Hepatocyte (in vitro differentiated cells): ENCODE results near the gene KSR2. TPM values are rescaled to one million over a fixed set of nuclear protein-coding genes. Genes with fewer than 3 reads are reported as not detected.

Experiments
- DNase-seq: peaks from one replicate; pipeline ENCODE4 v3.0.0-alpha.2; 2016; ENCODE audit warnings: low spot score
- H2AFZ ChIP-seq: fragments of 200-600 bp; sonication (generic); 2 replicates; pipeline ENCODE4 v1.6.0; 2016; ENCODE audit warnings: antibody characterized with exemption, mild to moderate bottlenecking
- H3K27ac ChIP-seq: fragments of 200-600 bp; sonication (generic); 2 replicates; pipeline ENCODE4 v1.5.1; 2016; ENCODE audit warnings: mild to moderate bottlenecking
- H3K27me3 ChIP-seq: fragments of 200-600 bp; sonication (generic); 2 replicates; pipeline ENCODE4 v1.6.1; 2016
- H3K36me3 ChIP-seq: fragments of 200-600 bp; sonication (generic); replicated peaks from 2 replicates; pipeline ENCODE4 v1.5.1; 2016; ENCODE audit warnings: low read depth; ENCODE audit not compliant: insufficient read depth
- H3K4me1 ChIP-seq: fragments of 200-600 bp; sonication (generic); 2 replicates; pipeline ENCODE4 v1.5.1; 2016; ENCODE audit warnings: mild to moderate bottlenecking, moderate library complexity; ENCODE audit not compliant: insufficient read depth
- H3K4me2 ChIP-seq: fragments of 200-600 bp; sonication (generic); 2 replicates; pipeline ENCODE4 v1.6.0; 2016
- H3K4me3 ChIP-seq: fragments of 200-600 bp; sonication (generic); 2 replicates; pipeline ENCODE4 v1.5.1; 2016; ENCODE audit warnings: mild to moderate bottlenecking
- H3K79me2 ChIP-seq: fragments of 200-600 bp; sonication (generic); 2 replicates; pipeline ENCODE4 v1.6.0; 2017; ENCODE audit warnings: mild to moderate bottlenecking
- H3K9me2 ChIP-seq: fragments of 200-600 bp; sonication (generic); replicated peaks from 2 replicates; pipeline ENCODE4 v1.6.0; 2017; ENCODE audit warnings: mild to moderate bottlenecking; ENCODE audit not compliant: insufficient read depth
- H3K9me3 ChIP-seq: fragments of 200-600 bp; sonication (generic); 2 replicates; pipeline ENCODE4 v1.5.1; 2016; ENCODE audit warnings: low read depth, mild to moderate bottlenecking
- H4K20me1 ChIP-seq: fragments of 200-600 bp; sonication (generic); 2 replicates; pipeline ENCODE4 v1.6.0; 2016; ENCODE audit warnings: mild to moderate bottlenecking; ENCODE audit not compliant: insufficient read depth, poor library complexity, severe bottlenecking
- EZH2 ChIP-seq: fragments of 200-600 bp; sonication (generic); IDR thresholded peaks from 2 replicates; pipeline ENCODE4 v1.6.1; 2016; ENCODE audit warnings: antibody characterized with exemption, mild to moderate bottlenecking, borderline replicate concordance
- EZH2phosphoT487 ChIP-seq: fragments of 200-600 bp; sonication (generic); IDR thresholded peaks from one replicate; pipeline ENCODE4 v1.6.1; 2018; ENCODE audit warnings: antibody characterized with exemption, mild to moderate bottlenecking, low read depth, moderate library complexity; ENCODE audit not compliant: unreplicated experiment, severe bottlenecking
- WGBS: methylation state at CpG from one replicate; pipeline ENCODE4 v1.1.6; 2016; ENCODE audit warnings: low lambda C conversion rate; ENCODE audit errors: missing lambda C conversion rate; 5-methylcytosine and 5-hydroxymethylcytosine counted together
- polyA plus RNA-seq: library from polyadenylated mRNA; unstranded; fragments of >200 nt; fragmentation: Nextera tagmentation; extraction: Ambion mirVana; gene quantifications from 2 replicates; pipeline ENCODE4 v1.2.1, GENCODE V29; 2016
- total RNA-seq: library from RNA; depleted of rRNA; stranded (reverse); fragments of >200 nt; gene quantifications from 2 replicates; pipeline ENCODE4 v1.2.3, GENCODE V29; 2014
- TF ChIP-seq, protein P1 (sequence below): fragments of 200-600 bp; sonication (generic); IDR thresholded peaks from 2 replicates; pipeline ENCODE4 v1.5.1; 2016; ENCODE audit warnings: antibody characterized with exemption, mild to moderate bottlenecking; ENCODE audit not compliant: poor library complexity

KSR2 gene
- total and polyA plus RNA-seq, 2 experiments from 2014 or later = 0.37 to 0.46 TPM

GRCh38 chr12:117884161-117884560, 84.6 kb downstream of the KSR2 start:
- Histone ChIP-seq H3K4me3 (no peak overlapping the region), H3K4me2 (no peak overlapping the region), H3K27me3 (no peaks in the 10 kb centered on the region), H3K9me2 (no peaks in the 10 kb centered on the region), H3K4me1 (no peaks in the 10 kb centered on the region), H3K36me3 (no peaks in the 10 kb centered on the region), H4K20me1 (no peaks in the 10 kb centered on the region), H3K27ac (no peak overlapping the region), H2AFZ (no peak overlapping the region), H3K9me3 (no peaks in the 10 kb centered on the region), H3K79me2 (no peaks in the 10 kb centered on the region)
- TF ChIP-seq EZH2phosphoT487 (no peak), EZH2 (no peak)
- TF ChIP-seq, protein P1, sequence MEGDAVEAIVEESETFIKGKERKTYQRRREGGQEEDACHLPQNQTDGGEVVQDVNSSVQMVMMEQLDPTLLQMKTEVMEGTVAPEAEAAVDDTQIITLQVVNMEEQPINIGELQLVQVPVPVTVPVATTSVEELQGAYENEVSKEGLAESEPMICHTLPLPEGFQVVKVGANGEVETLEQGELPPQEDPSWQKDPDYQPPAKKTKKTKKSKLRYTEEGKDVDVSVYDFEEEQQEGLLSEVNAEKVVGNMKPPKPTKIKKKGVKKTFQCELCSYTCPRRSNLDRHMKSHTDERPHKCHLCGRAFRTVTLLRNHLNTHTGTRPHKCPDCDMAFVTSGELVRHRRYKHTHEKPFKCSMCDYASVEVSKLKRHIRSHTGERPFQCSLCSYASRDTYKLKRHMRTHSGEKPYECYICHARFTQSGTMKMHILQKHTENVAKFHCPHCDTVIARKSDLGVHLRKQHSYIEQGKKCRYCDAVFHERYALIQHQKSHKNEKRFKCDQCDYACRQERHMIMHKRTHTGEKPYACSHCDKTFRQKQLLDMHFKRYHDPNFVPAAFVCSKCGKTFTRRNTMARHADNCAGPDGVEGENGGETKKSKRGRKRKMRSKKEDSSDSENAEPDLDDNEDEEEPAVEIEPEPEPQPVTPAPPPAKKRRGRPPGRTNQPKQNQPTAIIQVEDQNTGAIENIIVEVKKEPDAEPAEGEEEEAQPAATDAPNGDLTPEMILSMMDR = no peak
- no peak for DNase-seq
- WGBS = 84% methylated on average over 3 of the region's 3 CpGs

DNA sequence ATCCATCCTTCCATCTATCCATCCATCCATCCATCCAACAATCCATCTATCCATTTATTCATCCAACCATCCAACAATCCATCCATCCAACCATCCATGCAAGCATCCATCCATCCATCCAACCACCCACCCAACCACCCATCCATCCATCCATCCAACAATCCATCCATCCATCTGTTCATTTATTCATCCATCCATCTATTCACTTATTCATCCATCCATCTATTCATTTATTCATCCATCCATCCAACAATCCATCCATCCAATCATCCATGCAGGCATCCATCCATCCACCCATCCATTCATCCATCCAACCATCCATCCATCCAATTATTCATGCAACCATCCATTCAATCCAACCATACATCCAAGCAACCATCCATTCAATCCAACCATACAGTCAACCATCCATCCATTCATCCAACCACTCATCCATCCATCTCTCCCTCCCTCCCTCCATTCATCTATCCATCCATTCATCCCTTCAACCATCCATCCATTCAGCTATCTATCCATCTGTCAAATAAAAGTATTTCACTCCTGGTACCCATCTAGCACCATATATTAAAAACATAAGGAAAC, 86.1 kb downstream of the KSR2 start:
- Histone ChIP-seq H3K4me1 (no peaks in the 10 kb centered on the region), H3K27me3 (no peaks in the 10 kb centered on the region)

DNA sequence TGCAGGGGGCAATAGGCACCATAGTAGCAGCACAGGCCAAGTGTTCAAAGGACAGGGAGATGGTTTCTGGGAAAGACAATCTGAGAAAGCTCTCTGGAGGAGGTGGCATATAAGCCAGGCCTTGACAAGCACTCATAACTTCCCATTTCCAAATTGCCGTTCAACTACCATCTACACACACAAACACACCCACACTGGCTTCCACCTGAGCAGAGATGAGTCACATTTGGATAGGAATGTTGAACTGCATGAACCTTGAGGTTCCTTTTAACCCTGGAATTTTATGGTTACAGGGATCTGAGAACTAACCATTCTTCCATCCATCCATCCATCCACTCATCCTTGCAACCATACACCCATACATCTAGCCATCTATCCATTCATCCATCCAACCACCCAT, 86.6 kb downstream of the KSR2 start:
- H4K20me1 ChIP-seq = no peaks in the 10 kb centered on the region
- 90% methylated on average over 1 of the region's 1 CpG for WGBS

More for the DNA sequence above, 86.1 kb downstream of the KSR2 start:
- H3K9me3 ChIP-seq = no peaks in the 10 kb centered on the region
- no peak for DNase-seq
- no peaks in the 10 kb centered on the region for H3K9me2 ChIP-seq
- H4K20me1 ChIP-seq = no peaks in the 10 kb centered on the region
- no peak for TF ChIP-seq EZH2
- TF ChIP-seq EZH2phosphoT487 = no peak
- TF ChIP-seq, protein P1 = no peak
- H3K4me2 ChIP-seq = no peak overlapping the region
- no peaks in the 10 kb centered on the region for H3K36me3 ChIP-seq
- no peak overlapping the region for H2AFZ ChIP-seq
- no peak overlapping the region for H3K4me3 ChIP-seq
- no peaks in the 10 kb centered on the region for H3K79me2 ChIP-seq
- no peak overlapping the region for H3K27ac ChIP-seq

More for the DNA sequence above, 86.6 kb downstream of the KSR2 start:
- H3K9me3 ChIP-seq = no peaks in the 10 kb centered on the region
- no peak overlapping the region for H3K4me2 ChIP-seq
- H3K4me1 ChIP-seq = no peaks in the 10 kb centered on the region
- H3K79me2 ChIP-seq = no peaks in the 10 kb centered on the region
- H3K9me2 ChIP-seq = no peaks in the 10 kb centered on the region
- H3K4me3 ChIP-seq = no peak overlapping the region
- H3K27ac ChIP-seq = no peak overlapping the region
- H3K27me3 ChIP-seq = no peaks in the 10 kb centered on the region
- no peak for DNase-seq
- no peaks in the 10 kb centered on the region for H3K36me3 ChIP-seq
- TF ChIP-seq, protein P1 = no peak
- H2AFZ ChIP-seq = no peak overlapping the region
